HepG2 (cell line): ENCODE measurements around the gene ODAD2. TPM values are rescaled to one million over a fixed set of nuclear protein-coding genes. Genes with fewer than 3 reads are reported as not detected.

Experiments used
- ATAC-seq: fragments of 200-7000 bp; cut with Tn5 transposase; 3 replicates; pipeline ENCODE4 v1.9.1; 2020; ENCODE audit warnings: mild to moderate bottlenecking, moderate library complexity
- BruUV-seq: library from RNA; stranded (reverse); fragments of 400-500 nt; replicated peaks from 2 replicates; lab custom pipeline; 2021; lab: Mats Ljungman, UMichigan
- CTCF ChIA-PET: fragments of 300-600 bp; formaldehyde crosslinking; extraction: SDS; loops from one replicate; lab custom pipeline; 2021; ENCODE audit warnings: low total read pairs, inconsistent platforms, low intra/inter-chr PET ratio; lab: Yijun Ruan, JAX
- POLR2A ChIA-PET: fragments of 350-600 bp; sonication (Branson Sonifier 250); formaldehyde crosslinking; loops from one replicate; lab custom pipeline; 2020; ENCODE audit warnings: antibody characterized with exemption, inconsistent platforms; lab: Yijun Ruan, JAX
- DNase-seq: peaks from one replicate; pipeline ENCODE4 v3.0.0-alpha.2; 2015; ENCODE audit warnings: low spot score
- FAIRE-seq: peaks from 3 replicates; lab custom pipeline; 2011; peaks lifted over from hg19 to GRCh38; lab: Jason Lieb, UNC
- H2AFZ ChIP-seq: one replicate; pipeline ENCODE4 v1.6.1; 2011; ENCODE audit warnings: low read length, inconsistent platforms
- H3K27ac ChIP-seq: fragments of 300-600 bp; 3 replicates; pipeline ENCODE4 v1.8.0; 2011; ENCODE audit warnings: mixed run types, mild to moderate bottlenecking, mixed read lengths, low read length, inconsistent platforms; ENCODE audit not compliant: insufficient read depth; ENCODE audit errors: extremely low read length
- H3K27me3 ChIP-seq, 2 experiments: fragments of 200-600 bp in 1 of 2; 2 replicates in 1 of 2; 3 replicates in 1 of 2; pipeline versions ENCODE4 v1.6.0 to v1.8.0; 2011; ENCODE audit warnings: low read length in 2 of 2, mild to moderate bottlenecking in 2 of 2, moderate library complexity in 2 of 2, inconsistent platforms in 1 of 2; ENCODE audit not compliant: insufficient read depth in 2 of 2, control insufficient read depth in 1 of 2
- H3K36me3 ChIP-seq, 2 experiments: fragments of 200-600 bp in 1 of 2; replicated peaks in 1 of 2; 2 replicates in 1 of 2; 3 replicates in 1 of 2; pipeline versions ENCODE4 v1.5.1 to v1.8.0; 2011; ENCODE audit warnings: low read length in 2 of 2, inconsistent platforms in 1 of 2; ENCODE audit not compliant: insufficient read depth in 2 of 2, control insufficient read depth in 1 of 2
- H3K4me1 ChIP-seq: 2 replicates; pipeline ENCODE4 v1.5.1; 2012; ENCODE audit warnings: low read length, inconsistent platforms; ENCODE audit not compliant: insufficient read depth
- H3K4me2 ChIP-seq: 2 replicates; pipeline ENCODE4 v1.6.0; 2011; ENCODE audit warnings: low read depth, low read length, inconsistent platforms
- H3K4me3 ChIP-seq, 3 experiments: fragments of 200-600 bp in 1 of 3; sonication (generic), shearing (Covaris generic) in 1 of 3; replicated peaks in 1 of 3; 2 replicates each; pipeline ENCODE4 v1.5.1; 2011 to 2016; ENCODE audit warnings: low read length in 3 of 3, inconsistent platforms in 2 of 3, low read depth in 2 of 3, mild to moderate bottlenecking in 2 of 3, control low read depth in 1 of 3, mixed read lengths in 1 of 3; ENCODE audit not compliant: insufficient read depth in 1 of 3
- H3K79me2 ChIP-seq: one replicate; pipeline ENCODE4 v1.6.1; 2011; ENCODE audit warnings: low read length, inconsistent platforms; ENCODE audit not compliant: insufficient read depth
- H3K9ac ChIP-seq: 2 replicates; pipeline ENCODE4 v1.6.0; 2011; ENCODE audit warnings: mild to moderate bottlenecking, low read depth, low read length, inconsistent platforms; ENCODE audit not compliant: insufficient read depth
- H3K9me3 ChIP-seq: 2 replicates; pipeline ENCODE4 v1.5.1; 2012; ENCODE audit warnings: mild to moderate bottlenecking, low read length
- H4K20me1 ChIP-seq: 2 replicates; pipeline ENCODE4 v1.6.0; 2011; ENCODE audit warnings: inconsistent platforms, mild to moderate bottlenecking, low read length, moderate library complexity; ENCODE audit not compliant: insufficient read depth
- ATF7 ChIP-seq, 2 experiments: fragments of 450-650 bp in 1 of 2; sonication (generic) in 1 of 2; formaldehyde crosslinking in 1 of 2; IDR thresholded peaks; 2 replicates each; pipeline versions ENCODE4 v1.4.0 to v1.6.1; 2016 to 2020; ENCODE audit warnings: antibody characterized with exemption in 1 of 2, mild to moderate bottlenecking in 1 of 2, missing genetic modification reagents in 1 of 2
- HDAC6 ChIP-seq: fragments of 200-600 bp; sonication (generic); IDR thresholded peaks from 2 replicates; pipeline ENCODE4 v1.7.0; 2017; ENCODE audit warnings: mild to moderate bottlenecking, antibody characterized with exemption, low read length, low read depth
- KLF15 ChIP-seq: sonication (generic); formaldehyde crosslinking; IDR thresholded peaks from 2 replicates; pipeline ENCODE4 v1.8.1; 2023; ENCODE audit warnings: borderline replicate concordance, mild to moderate bottlenecking, inconsistent platforms, missing genetic modification reagents, mixed read lengths
- RARA ChIP-seq: IDR thresholded peaks from 2 replicates; pipeline ENCODE4 v1.6.1; 2016; ENCODE audit warnings: missing genetic modification reagents, missing compliant biosample characterization
- RBFOX2 ChIP-seq: fragments of 200-400 bp; formaldehyde crosslinking; IDR thresholded peaks from 2 replicates; pipeline ENCODE4 v1.6.1; 2017; ENCODE audit warnings: low read depth, mild to moderate bottlenecking, low read length
- TFDP1 ChIP-seq: IDR thresholded peaks from 2 replicates; pipeline ENCODE4 v1.6.1; 2016; ENCODE audit warnings: missing compliant biosample characterization, missing genetic modification reagents, borderline replicate concordance
- TMF1 ChIP-seq: sonication (generic); formaldehyde crosslinking; IDR thresholded peaks from 2 replicates; pipeline ENCODE4 v1.8.1; 2022; ENCODE audit warnings: low read depth, missing genetic modification reagents
- TOE1 ChIP-seq: sonication (generic); formaldehyde crosslinking; IDR thresholded peaks from 2 replicates; pipeline ENCODE4 v1.4.0; 2020; ENCODE audit warnings: mild to moderate bottlenecking, missing genetic modification reagents
- ZNF207 ChIP-seq: fragments of 450-650 bp; IDR thresholded peaks from 2 replicates; pipeline ENCODE4 v1.6.1; 2016; ENCODE audit warnings: antibody characterized with exemption, borderline replicate concordance
- ZNF30 ChIP-seq: sonication (generic); formaldehyde crosslinking; IDR thresholded peaks from 2 replicates; pipeline ENCODE4 v1.5.0; 2020; ENCODE audit warnings: mild to moderate bottlenecking, missing genetic modification reagents
- ZNF574 ChIP-seq: sonication (generic); formaldehyde crosslinking; IDR thresholded peaks from 2 replicates; pipeline ENCODE4 v1.4.0; 2020; ENCODE audit warnings: missing genetic modification reagents
- ZNF766 ChIP-seq: sonication (generic); formaldehyde crosslinking; IDR thresholded peaks from 2 replicates; pipeline ENCODE4 v1.5.0; 2020; ENCODE audit warnings: missing genetic modification reagents, borderline replicate concordance
- WGBS: methylation state at CpG from one replicate; pipeline ENCODE4 v1.1.6; 2017; ENCODE audit warnings: low lambda C conversion rate; 5-methylcytosine and 5-hydroxymethylcytosine counted together
- in situ Hi-C: cut with HindIII; loops from 2 replicates; pipeline ENCODE4 v1.10.0; 2017; ENCODE audit warnings: low pct_unique_long_range_greater_than_20kb; ENCODE audit not compliant: extremely low pct_ligation_motif_present
- intact Hi-C: fragments of 100-400 bp; cut with micrococcal nuclease; formaldehyde crosslinking; loops from one replicate; pipeline ENCODE4 v1.10.0; 2022; ENCODE audit not compliant: unreplicated experiment
- polyA plus RNA-seq, 8 experiments: library from polyadenylated mRNA; depleted of rRNA in 3 of 8; stranded (reverse) in 7 of 8; unstranded in 1 of 8; fragments of >200 nt; fragmentation: Illumina TruSeq in 4 of 8; extraction: Trizol in 4 of 8; gene quantifications; 2 replicates each; pipeline versions ENCODE4 v1.2.1 to v1.2.3, GENCODE V29; 2011 to 2016; ENCODE audit warnings: low read depth in 4 of 8, missing spikeins in 1 of 8, mixed read lengths in 1 of 8; ENCODE audit not compliant: insufficient read depth in 1 of 8
- total RNA-seq, 5 experiments: library from RNA; depleted of rRNA; stranded (reverse); fragments of >200 nt; fragmentation: Illumina TruSeq; extraction: Trizol; gene quantifications; 2 replicates each; pipeline ENCODE4 v1.2.3, GENCODE V29; 2016; ENCODE audit warnings: low read depth in 1 of 5
- TF ChIP-seq, protein P1 (sequence below): sonication (generic); formaldehyde crosslinking; conservative IDR thresholded peaks from 2 replicates; pipeline ENCODE4 v1.8.0; 2022; ENCODE audit warnings: low read depth, missing genetic modification reagents

The ODAD2 gene
- total and polyA plus RNA-seq, 2 of the 13 experiments (the other 11 are each of a cell fraction or from before 2014, with no cell fraction given): not detected

- ATAC-seq: no peak
- no peaks in the 10 kb centered on the region for H3K79me2 ChIP-seq
- CTCF ChIA-PET: no interaction called here
Measured at GRCh38 chr10:27949528-27950241, 49.2 kb downstream of the ODAD2 start.

DNA sequence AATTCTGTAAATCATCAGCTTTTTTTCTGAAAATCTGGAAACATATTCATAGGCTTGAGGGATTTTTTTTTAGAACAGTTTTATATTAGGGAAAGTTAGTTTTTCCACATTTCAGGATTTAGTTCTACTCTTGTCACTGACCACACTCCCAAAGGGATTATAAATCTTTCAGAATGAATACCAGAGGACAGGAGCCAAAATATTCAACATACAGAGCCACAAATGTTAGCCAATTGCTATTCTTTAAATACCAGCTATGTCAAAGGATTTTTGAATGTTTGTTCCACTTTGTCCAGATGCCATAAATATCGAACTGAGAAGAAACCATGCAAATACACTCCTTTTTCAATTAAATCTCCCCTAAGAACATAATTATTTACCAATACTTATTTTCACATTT lies 50.7 kb downstream of the ODAD2 start:
- no peak overlapping the region for H3K4me3 ChIP-seq
- CTCF ChIA-PET: no interaction called here
- in situ Hi-C loops: no loop called here
- no peak for TF ChIP-seq TOE1 (CRISPR knock-in tag)
- no peak for TF ChIP-seq ZNF207
- TF ChIP-seq HDAC6: no peak
- TF ChIP-seq, protein P1, sequence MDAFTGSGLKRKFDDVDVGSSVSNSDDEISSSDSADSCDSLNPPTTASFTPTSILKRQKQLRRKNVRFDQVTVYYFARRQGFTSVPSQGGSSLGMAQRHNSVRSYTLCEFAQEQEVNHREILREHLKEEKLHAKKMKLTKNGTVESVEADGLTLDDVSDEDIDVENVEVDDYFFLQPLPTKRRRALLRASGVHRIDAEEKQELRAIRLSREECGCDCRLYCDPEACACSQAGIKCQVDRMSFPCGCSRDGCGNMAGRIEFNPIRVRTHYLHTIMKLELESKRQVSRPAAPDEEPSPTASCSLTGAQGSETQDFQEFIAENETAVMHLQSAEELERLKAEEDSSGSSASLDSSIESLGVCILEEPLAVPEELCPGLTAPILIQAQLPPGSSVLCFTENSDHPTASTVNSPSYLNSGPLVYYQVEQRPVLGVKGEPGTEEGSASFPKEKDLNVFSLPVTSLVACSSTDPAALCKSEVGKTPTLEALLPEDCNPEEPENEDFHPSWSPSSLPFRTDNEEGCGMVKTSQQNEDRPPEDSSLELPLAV (CRISPR knock-in tag): no peak
- TF ChIP-seq ZNF30 (CRISPR knock-in tag): no peak
- TF ChIP-seq TMF1 (CRISPR knock-in tag): no peak
- no peak for TF ChIP-seq RARA
- no peak for TF ChIP-seq RBFOX2
- no peak for TF ChIP-seq TFDP1 (CRISPR knock-in tag)
- no peak for TF ChIP-seq ZNF574
- TF ChIP-seq KLF15 (CRISPR knock-in tag): no peak

More at GRCh38 chr10:27949528-27950241, 49.2 kb downstream of the ODAD2 start:
- Histone ChIP-seq H3K4me3 (no peak overlapping the region), H4K20me1 (no peaks in the 10 kb centered on the region), H3K27me3 (0 out of 5 replicates have a peak, but pooled peaks cover 0 to 5% of the 10 kb centered on the region in 2 experiments), H3K27ac (no peak overlapping the region), H3K36me3 (no peaks in the 10 kb centered on the region), H3K9me3 (no peaks in the 10 kb centered on the region), H3K4me1 (no peaks in the 10 kb centered on the region), H3K9ac (no peak overlapping the region), H3K4me2 (no peak overlapping the region), H2AFZ (no peak overlapping the region)
- WGBS: 31% methylated on average over 9 of the region's 9 CpGs
- in situ Hi-C loops (no loop called here), intact Hi-C loops (no loop called here)
- FAIRE-seq (no peak), DNase-seq (no peak)
- TF ChIP-seq ATF7 (IDR thresholded peaks at IDR 0.05): peak; percentile 56
- TF ChIP-seq ATF7 (CRISPR knock-in tag; IDR thresholded peaks at IDR 0.05): no peak
- no peak for TF ChIP-seq ZNF766
- no TSS peak for BruUV-seq
- POLR2A ChIA-PET: no interaction called here

More for the DNA sequence above, 50.7 kb downstream of the ODAD2 start:
- POLR2A ChIA-PET: no interaction called here
- 0% methylated on average over 1 of the region's 1 CpG for WGBS
- H4K20me1 ChIP-seq: no peaks in the 10 kb centered on the region
- DNase-seq (no peak), ATAC-seq (no peak), FAIRE-seq (no peak)
- H2AFZ ChIP-seq: no peak overlapping the region
- H3K4me1 ChIP-seq: no peaks in the 10 kb centered on the region
- H3K9me3 ChIP-seq: no peaks in the 10 kb centered on the region
- no TSS peak for BruUV-seq
- no peaks in the 10 kb centered on the region for H3K36me3 ChIP-seq
- intact Hi-C loops: no loop called here
- no peak overlapping the region for H3K27ac ChIP-seq
- no peak overlapping the region for H3K9ac ChIP-seq
- H3K79me2 ChIP-seq: no peaks in the 10 kb centered on the region
- no peak overlapping the region for H3K4me2 ChIP-seq
- 0 out of 5 replicates have a peak, but pooled peaks cover 0 to 5% of the 10 kb centered on the region in 2 experiments for H3K27me3 ChIP-seq
